CD4-positive, alpha-beta T cell treated with Interleukin-4 for 1 hour (primary cell): ENCODE results near the gene IFFO2.
"Not testable (repeated sequence)": the region's sequence is repeated elsewhere in the genome, so short reads cannot be mapped to it uniquely, and the experiment has no call there.

Experiments
- DNase-seq, 2 donors: peaks; one replicate each; pipeline ENCODE4 v3.0.0-alpha.2; 2020 to 2022

IFFO2 gene

GRCh38 chr1:18871401-18872070 lies 84.9 kb downstream of the IFFO2 start:
- no peak for DNase-seq

GRCh38 chr1:18870957-18871356 lies 85.5 kb downstream of the IFFO2 start:
- no peak for DNase-seq

- DNase-seq: not testable (repeated sequence)
Measured at GRCh38 chr1:18870595-18870865, 85.9 kb downstream of the IFFO2 start.

GRCh38 chr1:18869847-18870594 lies 86.5 kb downstream of the IFFO2 start:
- DNase-seq: no peak

GRCh38 chr1:18868801-18869424 lies 87.6 kb downstream of the IFFO2 start:
- no peak for DNase-seq

GRCh38 chr1:18868354-18868753 lies 88.1 kb downstream of the IFFO2 start:
- no peak for DNase-seq

- no peak for DNase-seq
Measured at GRCh38 chr1:18866846-18867245, 89.6 kb downstream of the IFFO2 start.

GRCh38 chr1:18866314-18866713 lies 90.2 kb downstream of the IFFO2 start:
- DNase-seq: no peak

GRCh38 chr1:18865176-18865575 lies 91.3 kb downstream of the IFFO2 start:
- no peak for DNase-seq

GRCh38 chr1:18861590-18861989 lies 94.9 kb downstream of the IFFO2 start:
- DNase-seq: no peak

- no peak for DNase-seq
Measured at GRCh38 chr1:18861082-18861481, 95.4 kb downstream of the IFFO2 start.

- no peak for DNase-seq
Measured at GRCh38 chr1:18859560-18859959, 96.9 kb downstream of the IFFO2 start, which contains the start of gene TAS1R2. TSS of gene TAS1R2 (minus strand) at chr1:18859660. CDS start at chr1:18859660, 0 bp downstream.

GRCh38 chr1:18858070-18858688 lies 98.3 kb downstream of the IFFO2 start:
- no peak for DNase-seq

- DNase-seq: no peak
Measured at GRCh38 chr1:18856435-18856834, 100.0 kb downstream of the IFFO2 start.

- no peak for DNase-seq
Measured at GRCh38 chr1:18855573-18855972, 100.9 kb downstream of the IFFO2 start.

- DNase-seq: no peak
Measured at GRCh38 chr1:18854331-18855025, 102.0 kb downstream of the IFFO2 start.
